ENCODE measurements around the gene CD44. TPM values are rescaled to one million over a fixed set of nuclear protein-coding genes. Genes with fewer than 3 reads are reported as not detected.

The CD44 gene
- total RNA-seq, 4 donors from 2014 or later, result 92.7 to 627 (median 158) TPM

DNA sequence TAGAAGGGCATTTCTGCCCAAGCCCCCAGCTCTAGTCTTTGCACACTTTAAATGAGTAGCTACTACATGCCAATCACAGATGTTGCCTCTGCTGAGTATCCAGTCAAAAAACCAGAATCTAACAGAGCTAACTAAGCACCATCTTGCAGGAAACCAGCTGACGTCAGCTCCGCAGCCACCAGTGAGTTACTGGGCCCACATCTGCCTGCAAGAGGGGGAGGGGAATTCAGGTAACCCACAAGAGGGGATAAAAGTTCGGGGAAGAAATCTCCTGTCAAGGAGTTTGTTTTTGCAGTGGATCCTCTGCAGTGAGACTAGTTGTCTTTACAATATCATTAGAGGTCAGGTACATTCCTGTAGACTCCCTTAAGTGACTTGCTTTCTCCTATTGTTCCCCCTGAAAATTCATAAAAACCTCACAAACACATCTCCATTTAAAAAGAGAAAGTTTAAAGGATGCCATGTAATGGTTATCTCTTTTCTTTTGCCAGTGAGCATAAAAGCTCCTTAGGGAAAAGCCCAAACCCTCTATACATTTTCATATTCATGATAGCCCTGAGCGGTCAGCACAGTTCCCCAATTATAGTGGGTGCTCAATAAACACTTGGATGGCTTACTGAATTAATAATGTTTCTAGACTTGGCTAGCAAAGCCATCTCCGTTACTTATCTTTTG, 9.3 kb downstream of the CD44 start:
- TF ChIP-seq CTCF (IDR thresholded peaks at IDR 0.05), result no peak
- no peak for DNase-seq (ENCODE audit: low spot score)
- no peak for ATAC-seq (ENCODE audit: low FRiP score)

- DNase-seq (ENCODE audit: low spot score) (no peak), ATAC-seq (ENCODE audit: low FRiP score) (no peak)
- no peak for TF ChIP-seq CTCF (IDR thresholded peaks at IDR 0.05)
Observed at GRCh38 chr11:35150454-35150853, 11.5 kb downstream of the CD44 start.

- DNase-seq (ENCODE audit: low spot score) (no peak), ATAC-seq (ENCODE audit: low FRiP score) (no peak)
- TF ChIP-seq CTCF (IDR thresholded peaks at IDR 0.05), result no peak
Observed at GRCh38 chr11:35151241-35151640, 12.3 kb downstream of the CD44 start.

DNA sequence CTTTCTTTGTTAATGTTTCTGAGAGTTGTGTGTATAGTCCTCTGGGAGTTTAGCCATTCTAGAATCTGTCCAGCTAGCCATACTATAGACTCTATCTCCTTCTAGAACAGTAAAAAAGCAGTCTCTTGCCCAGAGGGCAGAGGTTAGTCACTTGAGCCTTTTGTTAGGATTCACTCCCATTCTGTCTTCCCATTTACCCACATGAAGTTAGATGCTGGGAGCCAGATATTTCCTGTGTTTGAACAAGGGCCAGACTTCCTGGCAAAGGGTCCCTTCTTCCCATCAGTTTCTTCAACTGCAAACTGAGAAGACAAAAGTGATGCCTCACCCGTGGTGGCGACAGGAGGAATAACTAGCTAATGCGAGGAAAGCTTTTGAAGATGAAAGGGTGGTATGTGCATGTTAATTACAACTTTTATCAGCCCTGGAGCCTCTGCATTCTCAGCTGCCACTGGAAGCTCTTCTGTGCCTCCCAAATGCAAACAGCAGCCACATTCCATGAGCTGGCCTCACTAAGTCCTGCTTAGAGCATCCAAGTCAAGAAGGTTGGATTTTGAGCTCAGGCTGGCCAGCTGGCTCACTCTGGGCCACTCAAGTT, 12.8 kb downstream of the CD44 start:
- no peak for ATAC-seq (ENCODE audit: low FRiP score)
- no peak for DNase-seq (ENCODE audit: low spot score)
- no peak for TF ChIP-seq CTCF (IDR thresholded peaks at IDR 0.05)

DNA sequence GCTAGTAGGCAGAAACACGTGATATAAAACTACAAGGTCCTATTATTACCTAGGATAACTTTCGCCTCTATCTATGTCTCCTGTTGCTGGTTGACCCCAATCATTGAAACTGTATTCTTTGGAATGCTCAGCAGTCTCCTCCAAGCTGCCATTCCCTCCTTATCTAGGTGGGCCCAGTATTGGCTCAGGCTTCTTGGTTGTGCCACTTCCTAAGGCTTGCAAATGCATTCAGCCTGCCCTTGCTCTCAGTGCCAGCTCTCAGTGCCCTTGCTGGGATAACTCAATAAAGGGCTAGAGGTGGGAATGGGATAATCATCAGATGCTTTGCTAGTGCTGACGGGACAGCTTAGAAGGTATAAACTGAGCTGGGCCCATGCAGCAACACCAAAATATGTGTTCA, 13.6 kb downstream of the CD44 start:
- no peak for TF ChIP-seq CTCF (IDR thresholded peaks at IDR 0.05)

DNA sequence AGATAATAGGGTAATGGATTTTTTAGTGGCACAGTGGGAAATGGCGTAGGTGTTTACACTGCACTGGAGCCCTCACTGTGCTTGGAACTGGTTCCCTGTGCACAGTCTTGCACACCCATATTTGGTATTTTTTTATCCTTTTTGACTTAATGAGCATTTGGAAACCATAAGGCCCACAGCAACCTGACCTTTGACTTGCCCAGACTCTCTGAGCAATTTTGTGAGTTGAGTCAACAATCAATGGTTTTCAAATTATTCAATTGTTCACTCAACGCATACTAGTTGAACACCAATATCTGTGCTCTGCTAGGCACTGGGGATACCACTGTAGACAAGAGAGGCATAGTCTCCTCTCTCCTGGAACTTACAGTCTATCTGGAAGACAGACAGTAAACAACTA, 14.3 kb downstream of the CD44 start:
- ATAC-seq (ENCODE audit: low FRiP score), result no peak
- TF ChIP-seq CTCF (IDR thresholded peaks at IDR 0.05), result no peak
- no peak for DNase-seq (ENCODE audit: low spot score)

More for the DNA sequence above, 13.6 kb downstream of the CD44 start:
- ATAC-seq (ENCODE audit: low FRiP score), result no peak
- DNase-seq (ENCODE audit: low spot score), result no peak

GRCh38 chr11:35154952-35155351, 16.0 kb downstream of the CD44 start:
- ATAC-seq (ENCODE audit: low FRiP score) (no peak), DNase-seq (ENCODE audit: low spot score) (no peak)
- TF ChIP-seq CTCF (IDR thresholded peaks at IDR 0.05), result no peak
